ENCODE measurements around the gene DROSHA. TPM values are rescaled to one million over a fixed set of nuclear protein-coding genes. Genes with fewer than 3 reads are reported as not detected.

The DROSHA gene
- total and polyA plus RNA-seq, 2 of the 4 experiments (the other 2 are of a cell fraction), result 36.4 to 36.5 TPM

DNA sequence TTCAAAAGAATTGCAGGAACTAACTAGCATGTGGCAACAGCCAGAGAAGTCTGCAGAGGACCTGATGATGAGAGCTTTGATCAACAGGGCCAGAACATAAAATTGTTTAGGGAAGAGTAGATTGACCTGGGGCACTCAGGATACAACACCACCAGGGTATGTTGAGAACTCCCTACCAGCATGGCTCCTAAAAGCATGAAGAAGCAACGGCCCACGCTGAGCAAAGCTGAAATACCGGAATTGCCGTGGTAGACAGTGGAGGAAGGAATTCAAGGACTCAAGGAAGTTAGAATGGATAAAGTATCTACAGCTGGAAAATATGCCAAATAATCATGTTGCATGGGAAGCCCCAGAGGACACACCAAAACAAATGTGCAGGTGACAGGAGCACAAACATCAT lies 31.6 kb downstream of the DROSHA start:
- CTCF ChIA-PET, result no interaction called here

More for the DNA sequence above, 31.6 kb downstream of the DROSHA start:
- dilution Hi-C loops (cut with HindIII; ENCODE audit: low sequenced_read_pairs, unreplicated experiment) (no loop called here), intact Hi-C loops (cut with micrococcal nuclease) (no loop called here), in situ Hi-C loops (cut with MboI; ENCODE audit: low sequenced_read_pairs) (no loop called here)
- H3K18ac ChIP-seq (ENCODE audit: low read depth, low read length), result no peak overlapping the region
- no peak overlapping the region for H2BK20ac ChIP-seq (ENCODE audit: low read depth, low read length)
- H3K27ac ChIP-seq (ENCODE audit: insufficient read depth, low read length), result no peak overlapping the region
- peaks cover 0 to 4% of the 10 kb centered on the region in 2 experiments; a peak in 3 of 4 replicates for H3K79me1 ChIP-seq (ENCODE audit: low read depth in 1 of 2, low read length in 2 of 2)
- no peak overlapping the region for H3K56ac ChIP-seq (ENCODE audit: extremely low read depth, insufficient read depth, low read length)
- H2BK120ac ChIP-seq (ENCODE audit: low read depth, low read length), result no peak overlapping the region
- no peak overlapping the region for H3K4me2 ChIP-seq (ENCODE audit: low read depth, low read length)
- POLR2A ChIA-PET (ENCODE audit: unreplicated experiment), result no interaction called here
- no peak for ATAC-seq (ENCODE audit: low read depth)
- H3K9me1 ChIP-seq (ENCODE audit: insufficient read depth, low read length), result peaks cover 9% of the 10 kb centered on the region; the same call in 1 of the 2 replicates
- no peaks in the 10 kb centered on the region for H3K4me1 ChIP-seq (ENCODE audit: control insufficient read depth, insufficient read depth, low read length)
- no peak overlapping the region for H4K91ac ChIP-seq (ENCODE audit: insufficient read depth, low read depth, low read length)
- no peak overlapping the region for H2AK5ac ChIP-seq (ENCODE audit: low read depth, low read length)
- H4K8ac ChIP-seq (ENCODE audit: low read depth in 2 of 2, low read length in 2 of 2), result no peak overlapping the region
- DNase-seq, result no peak
- no peaks in the 10 kb centered on the region for H3K27me3 ChIP-seq (ENCODE audit: control insufficient read depth, insufficient read depth, low read length)
- H3K23ac ChIP-seq (ENCODE audit: low read depth, low read length), result no peak overlapping the region
- no peaks in the 10 kb centered on the region for H4K20me1 ChIP-seq (ENCODE audit: insufficient read depth, low read length)
- no peak overlapping the region for H3K9ac ChIP-seq (ENCODE audit: low read depth, low read length)
- no peak overlapping the region for H3K14ac ChIP-seq (replicated peaks; ENCODE audit: low read depth, low read length)
- no peak overlapping the region for H2BK5ac ChIP-seq (ENCODE audit: low read depth, low read length, poor library complexity, severe bottlenecking)
- BruUV-seq (replicated peaks), result no TSS peak
- no peaks in the 10 kb centered on the region for H3K9me3 ChIP-seq (ENCODE audit: control insufficient read depth, insufficient read depth, low read length)
- WGBS, 2 experiments (ENCODE audit: extremely low coverage in 2 of 2, insufficient read length in 1 of 2), result no CpG with 5 or more reads among the region's 4 CpGs
- no peak overlapping the region for H3K4me3 ChIP-seq (ENCODE audit: insufficient read depth, low read depth, low read length)
- no peak overlapping the region for H2BK15ac ChIP-seq (ENCODE audit: low read depth, low read length)
- TF ChIP-seq MXI1 (IDR thresholded peaks at IDR 0.05; ENCODE audit: borderline replicate concordance, low read depth, low read length), result no peak
- no peak for TF ChIP-seq CHD1 (IDR thresholded peaks at IDR 0.05; ENCODE audit: low read depth, low read length)
- TF ChIP-seq MAZ (IDR thresholded peaks at IDR 0.05; ENCODE audit: borderline replicate concordance, low read depth, low read length), result no peak
- TF ChIP-seq RCOR1 (IDR thresholded peaks at IDR 0.05; ENCODE audit: insufficient replicate concordance, low read length), result no peak
- no peak for TF ChIP-seq CEBPB (IDR thresholded peaks at IDR 0.05; ENCODE audit: low read depth, low read length)
- TF ChIP-seq SMC3 (IDR thresholded peaks at IDR 0.05; ENCODE audit: low read depth, low read length), result no peak
- TF ChIP-seq, protein P1, sequence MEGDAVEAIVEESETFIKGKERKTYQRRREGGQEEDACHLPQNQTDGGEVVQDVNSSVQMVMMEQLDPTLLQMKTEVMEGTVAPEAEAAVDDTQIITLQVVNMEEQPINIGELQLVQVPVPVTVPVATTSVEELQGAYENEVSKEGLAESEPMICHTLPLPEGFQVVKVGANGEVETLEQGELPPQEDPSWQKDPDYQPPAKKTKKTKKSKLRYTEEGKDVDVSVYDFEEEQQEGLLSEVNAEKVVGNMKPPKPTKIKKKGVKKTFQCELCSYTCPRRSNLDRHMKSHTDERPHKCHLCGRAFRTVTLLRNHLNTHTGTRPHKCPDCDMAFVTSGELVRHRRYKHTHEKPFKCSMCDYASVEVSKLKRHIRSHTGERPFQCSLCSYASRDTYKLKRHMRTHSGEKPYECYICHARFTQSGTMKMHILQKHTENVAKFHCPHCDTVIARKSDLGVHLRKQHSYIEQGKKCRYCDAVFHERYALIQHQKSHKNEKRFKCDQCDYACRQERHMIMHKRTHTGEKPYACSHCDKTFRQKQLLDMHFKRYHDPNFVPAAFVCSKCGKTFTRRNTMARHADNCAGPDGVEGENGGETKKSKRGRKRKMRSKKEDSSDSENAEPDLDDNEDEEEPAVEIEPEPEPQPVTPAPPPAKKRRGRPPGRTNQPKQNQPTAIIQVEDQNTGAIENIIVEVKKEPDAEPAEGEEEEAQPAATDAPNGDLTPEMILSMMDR (conservative IDR thresholded peaks at IDR 0.05; ENCODE audit: low read depth, low read length), result no peak
- TF ChIP-seq, protein P2, sequence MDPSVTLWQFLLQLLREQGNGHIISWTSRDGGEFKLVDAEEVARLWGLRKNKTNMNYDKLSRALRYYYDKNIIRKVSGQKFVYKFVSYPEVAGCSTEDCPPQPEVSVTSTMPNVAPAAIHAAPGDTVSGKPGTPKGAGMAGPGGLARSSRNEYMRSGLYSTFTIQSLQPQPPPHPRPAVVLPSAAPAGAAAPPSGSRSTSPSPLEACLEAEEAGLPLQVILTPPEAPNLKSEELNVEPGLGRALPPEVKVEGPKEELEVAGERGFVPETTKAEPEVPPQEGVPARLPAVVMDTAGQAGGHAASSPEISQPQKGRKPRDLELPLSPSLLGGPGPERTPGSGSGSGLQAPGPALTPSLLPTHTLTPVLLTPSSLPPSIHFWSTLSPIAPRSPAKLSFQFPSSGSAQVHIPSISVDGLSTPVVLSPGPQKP (IDR thresholded peaks at IDR 0.05; ENCODE audit: borderline replicate concordance, low read depth, low read length), result no peak
- TF ChIP-seq MAFK (IDR thresholded peaks at IDR 0.05; ENCODE audit: low read depth, low read length), result no peak
- TF ChIP-seq RFX5 (IDR thresholded peaks at IDR 0.05; ENCODE audit: low read depth, low read length), result no peak
- TF ChIP-seq, protein P3, sequence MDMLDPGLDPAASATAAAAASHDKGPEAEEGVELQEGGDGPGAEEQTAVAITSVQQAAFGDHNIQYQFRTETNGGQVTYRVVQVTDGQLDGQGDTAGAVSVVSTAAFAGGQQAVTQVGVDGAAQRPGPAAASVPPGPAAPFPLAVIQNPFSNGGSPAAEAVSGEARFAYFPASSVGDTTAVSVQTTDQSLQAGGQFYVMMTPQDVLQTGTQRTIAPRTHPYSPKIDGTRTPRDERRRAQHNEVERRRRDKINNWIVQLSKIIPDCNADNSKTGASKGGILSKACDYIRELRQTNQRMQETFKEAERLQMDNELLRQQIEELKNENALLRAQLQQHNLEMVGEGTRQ (IDR thresholded peaks at IDR 0.05; ENCODE audit: low read depth, low read length), result no peak
- TF ChIP-seq POLR2A (IDR thresholded peaks at IDR 0.05; ENCODE audit: low read depth, low read length), result no peak
- TF ChIP-seq BHLHE40 (IDR thresholded peaks at IDR 0.05; ENCODE audit: low read depth, low read length), result no peak
- TF ChIP-seq RAD21 (IDR thresholded peaks at IDR 0.05; ENCODE audit: low read length), result no peak
- no peak for TF ChIP-seq FOS (IDR thresholded peaks at IDR 0.05; ENCODE audit: low read depth, low read length)
- TF ChIP-seq NFE2L2 (IDR thresholded peaks at IDR 0.05; ENCODE audit: low read depth, low read length), result no peak
- H4K5ac ChIP-seq (ENCODE audit: low read depth, low read length), result no peak overlapping the region
- no peak overlapping the region for H2AFZ ChIP-seq (replicated peaks; ENCODE audit: low read length, poor library complexity)
- no peak overlapping the region for H2AK9ac ChIP-seq (replicated peaks; ENCODE audit: low read depth, low read length, poor library complexity)
- H3K4ac ChIP-seq (ENCODE audit: low read depth, low read length), result no peak overlapping the region
- peaks cover 67% of the 10 kb centered on the region for H3K36me3 ChIP-seq (ENCODE audit: control insufficient read depth, insufficient read depth, low read length)
